Smooth muscle cell (in vitro differentiated cells): ENCODE results near the gene AQR. TPM values are rescaled to one million over a fixed set of nuclear protein-coding genes. Genes with fewer than 3 reads are reported as not detected.

ENCODE experiments used
- DNase-seq: peaks from one replicate; lab custom pipeline; 2025; ENCODE audit not compliant: unreplicated experiment; lab: John Stamatoyannopoulos, UW
- H2AFZ ChIP-seq: fragments of 200-600 bp; sonication (generic); 2 replicates; pipeline ENCODE4 v1.6.0; 2016; ENCODE audit warnings: antibody characterized with exemption, low read depth, mild to moderate bottlenecking
- H3F3A ChIP-seq: fragments of 200-600 bp; sonication (generic); 2 replicates; pipeline ENCODE4 v1.6.0; 2017; ENCODE audit warnings: antibody characterized with exemption, low read depth
- H3K27ac ChIP-seq: fragments of 200-600 bp; sonication (generic); 2 replicates; pipeline ENCODE4 v1.5.1; 2016; ENCODE audit warnings: low read depth, mild to moderate bottlenecking
- H3K27me3 ChIP-seq: fragments of 200-600 bp; sonication (generic); 2 replicates; pipeline ENCODE4 v1.6.1; 2016; ENCODE audit warnings: low read depth, mild to moderate bottlenecking
- H3K36me3 ChIP-seq: fragments of 200-600 bp; sonication (generic); 2 replicates; pipeline ENCODE4 v1.5.1; 2016; ENCODE audit warnings: low read depth
- H3K4me1 ChIP-seq: fragments of 200-600 bp; sonication (generic); 2 replicates; pipeline ENCODE4 v1.5.1; 2016; ENCODE audit warnings: low read depth
- H3K4me2 ChIP-seq: fragments of 200-600 bp; sonication (generic); 2 replicates; pipeline ENCODE4 v1.6.0; 2016; ENCODE audit warnings: mild to moderate bottlenecking
- H3K4me3 ChIP-seq: fragments of 200-600 bp; sonication (generic); 2 replicates; pipeline ENCODE4 v1.5.1; 2016; ENCODE audit warnings: mild to moderate bottlenecking
- H3K79me2 ChIP-seq: fragments of 200-600 bp; sonication (generic); 2 replicates; pipeline ENCODE4 v1.6.0; 2016; ENCODE audit warnings: low read depth, mild to moderate bottlenecking
- H3K9ac ChIP-seq: fragments of 200-600 bp; sonication (generic); 2 replicates; pipeline ENCODE4 v1.6.0; 2016; ENCODE audit warnings: low read depth
- H3K9me3 ChIP-seq: fragments of 200-600 bp; sonication (generic); replicated peaks from 2 replicates; pipeline ENCODE4 v1.5.1; 2016; ENCODE audit warnings: low read depth
- H4K20me1 ChIP-seq: fragments of 200-600 bp; sonication (generic); 2 replicates; pipeline ENCODE4 v1.6.0; 2016; ENCODE audit warnings: low read depth
- CTCF ChIP-seq: fragments of 200-600 bp; sonication (generic); IDR thresholded peaks from 2 replicates; pipeline ENCODE4 v1.5.1; 2017; ENCODE audit warnings: borderline replicate concordance, mild to moderate bottlenecking, antibody characterized with exemption; ENCODE audit not compliant: insufficient read depth, poor library complexity, severe bottlenecking
- WGBS: methylation state at CpG from one replicate; pipeline ENCODE4 v1.1.7; 2016; ENCODE audit warnings: low lambda C conversion rate; 5-methylcytosine and 5-hydroxymethylcytosine counted together
- polyA plus RNA-seq: library from polyadenylated mRNA; unstranded; fragments of >200 nt; fragmentation: Nextera tagmentation; extraction: Ambion mirVana; gene quantifications from 2 replicates; pipeline ENCODE4 v1.2.1, GENCODE V29; 2016
- total RNA-seq: library from RNA; depleted of rRNA; stranded (reverse); fragments of >200 nt; gene quantifications from 2 replicates; pipeline ENCODE4 v1.2.3, GENCODE V29; 2014

Gene AQR
- total and polyA plus RNA-seq, 2 experiments from 2014 or later, result 13.0 to 33.6 TPM

DNA sequence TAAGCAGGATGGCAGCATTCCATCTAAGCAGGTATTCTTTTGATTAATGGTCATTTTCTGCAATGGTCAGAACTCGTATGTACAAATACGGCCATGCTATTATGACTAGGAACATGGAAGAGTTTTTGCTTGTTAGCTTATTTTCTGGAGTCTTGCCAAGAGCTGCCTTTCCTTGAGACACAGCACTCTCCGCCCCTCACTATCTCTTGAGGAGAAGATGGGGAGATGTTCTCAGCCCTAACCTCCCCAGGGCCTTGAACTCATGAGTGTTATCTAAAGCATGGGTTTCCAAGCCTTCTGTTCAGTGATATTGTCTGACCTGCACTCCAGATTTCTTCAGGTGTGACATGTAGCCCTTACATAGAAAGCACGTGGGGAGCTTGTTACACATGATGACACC lies 108.3 kb downstream of the AQR start:
- H3K27ac ChIP-seq, result no peak overlapping the region
- no peaks in the 10 kb centered on the region for H3K9me3 ChIP-seq
- TF ChIP-seq CTCF, result no peak
- H2AFZ ChIP-seq, result no peak overlapping the region
- no peaks in the 10 kb centered on the region for H3K79me2 ChIP-seq
- no peak overlapping the region for H3K9ac ChIP-seq
- peaks cover 10% of the 10 kb centered on the region for H3K36me3 ChIP-seq
- no peaks in the 10 kb centered on the region for H3F3A ChIP-seq
- H3K4me3 ChIP-seq, result no peak overlapping the region
- WGBS, result 95% methylated on average over 4 of the region's 4 CpGs
- no peaks in the 10 kb centered on the region for H3K27me3 ChIP-seq
- no peaks in the 10 kb centered on the region for H3K4me1 ChIP-seq
- DNase-seq, result no peak
- no peaks in the 10 kb centered on the region for H4K20me1 ChIP-seq
- H3K4me2 ChIP-seq, result no peak overlapping the region

DNA sequence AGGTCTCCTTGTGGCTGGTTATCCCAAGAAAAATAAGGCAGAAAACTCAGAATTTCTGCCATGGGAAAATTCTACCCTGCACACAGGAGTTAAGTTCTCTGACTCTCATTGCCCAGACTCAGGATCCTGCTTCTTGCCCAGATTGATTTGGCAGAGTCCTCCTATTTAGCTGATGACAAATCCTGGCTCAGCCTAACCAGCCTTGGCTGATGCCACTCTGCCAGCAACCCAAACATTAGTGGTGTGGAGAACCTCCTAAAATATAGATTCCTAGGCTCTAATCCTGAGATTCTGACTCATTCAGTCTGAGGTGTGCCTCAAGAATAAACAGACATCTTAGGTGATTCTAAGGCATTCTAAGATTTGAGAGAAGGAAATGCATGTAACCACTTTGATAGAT lies 113.6 kb downstream of the AQR start:
- Histone ChIP-seq H3K9ac (no peak overlapping the region), H3K4me2 (no peak overlapping the region), H3K27me3 (no peaks in the 10 kb centered on the region), H3K4me3 (no peak overlapping the region), H2AFZ (no peak overlapping the region), H3K4me1 (no peaks in the 10 kb centered on the region), H4K20me1 (no peaks in the 10 kb centered on the region), H3K9me3 (no peaks in the 10 kb centered on the region), H3K27ac (peak overlapping the region; percentile 33), H3K79me2 (no peaks in the 10 kb centered on the region), H3K36me3 (peaks cover 10% of the 10 kb centered on the region), H3F3A (no peaks in the 10 kb centered on the region)
- TF ChIP-seq CTCF, result no peak
- no peak for DNase-seq

DNA sequence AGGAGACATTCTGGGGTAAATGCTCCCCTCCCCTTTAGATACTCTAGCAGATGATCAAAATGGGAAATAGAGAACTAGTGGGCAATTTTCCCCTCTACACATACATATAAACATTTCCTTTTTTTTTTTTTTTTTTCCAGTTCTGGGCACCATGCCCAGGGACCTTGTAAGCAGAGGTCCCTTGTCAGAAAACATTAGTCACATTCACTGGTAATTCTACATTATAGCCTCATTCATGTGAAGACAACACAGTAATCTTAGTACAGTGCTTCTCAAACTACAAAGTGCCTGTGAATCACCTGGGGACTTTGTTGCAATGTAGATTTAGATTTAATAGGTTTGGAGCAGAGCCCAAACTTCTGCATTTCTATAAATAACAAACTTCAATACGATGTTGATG lies 114.1 kb downstream of the AQR start:
- Histone ChIP-seq H3K9me3 (no peaks in the 10 kb centered on the region), H3K4me3 (no peak overlapping the region), H3K27me3 (no peaks in the 10 kb centered on the region), H3K36me3 (peaks cover 10% of the 10 kb centered on the region), H3K79me2 (no peaks in the 10 kb centered on the region), H4K20me1 (no peaks in the 10 kb centered on the region), H3K4me1 (no peaks in the 10 kb centered on the region), H2AFZ (no peak overlapping the region), H3K27ac (peak overlapping the region; percentile 33), H3K9ac (no peak overlapping the region), H3K4me2 (no peak overlapping the region), H3F3A (no peaks in the 10 kb centered on the region)
- DNase-seq, result no peak
- no peak for TF ChIP-seq CTCF
- WGBS, result 84% methylated on average over 1 of the region's 1 CpG

DNA sequence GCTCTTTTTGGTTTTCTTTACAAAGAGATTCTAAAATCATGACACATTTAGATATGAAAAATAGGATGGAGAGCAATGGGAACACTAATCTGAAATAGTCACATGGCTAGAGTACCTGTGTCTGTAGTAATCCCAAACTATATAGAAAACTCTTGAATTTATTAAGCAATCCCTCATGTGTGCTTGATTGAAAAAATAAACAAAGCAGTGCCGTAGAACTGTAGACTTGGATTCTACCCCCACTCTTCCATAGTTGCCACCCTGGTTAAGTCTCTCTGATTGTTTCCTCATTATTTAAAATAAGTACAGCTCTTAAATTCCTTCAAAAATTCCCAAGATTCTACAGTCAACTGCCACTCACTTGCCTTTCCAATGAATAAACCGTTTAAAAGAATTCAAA lies 115.3 kb downstream of the AQR start:
- Histone ChIP-seq H3F3A (no peaks in the 10 kb centered on the region), H3K27ac (no peak overlapping the region), H3K27me3 (no peaks in the 10 kb centered on the region), H2AFZ (no peak overlapping the region), H3K36me3 (peaks cover 6% of the 10 kb centered on the region), H3K9me3 (no peaks in the 10 kb centered on the region), H4K20me1 (no peaks in the 10 kb centered on the region), H3K4me2 (no peak overlapping the region), H3K79me2 (no peaks in the 10 kb centered on the region), H3K4me1 (no peaks in the 10 kb centered on the region), H3K4me3 (no peak overlapping the region), H3K9ac (no peak overlapping the region)
- DNase-seq, result no peak
- no peak for TF ChIP-seq CTCF
- 93% methylated on average over 2 of the region's 2 CpGs for WGBS
